ENCODE results near the gene CFAP74. TPM values are rescaled to one million over a fixed set of nuclear protein-coding genes. Genes with fewer than 3 reads are reported as not detected.
"Not testable (repeated sequence)": the region's sequence is repeated elsewhere in the genome, so short reads cannot be mapped to it uniquely, and the experiment has no call there.

CFAP74 gene
- total RNA-seq, 2 experiments from 2014 or later: not detected

DNA sequence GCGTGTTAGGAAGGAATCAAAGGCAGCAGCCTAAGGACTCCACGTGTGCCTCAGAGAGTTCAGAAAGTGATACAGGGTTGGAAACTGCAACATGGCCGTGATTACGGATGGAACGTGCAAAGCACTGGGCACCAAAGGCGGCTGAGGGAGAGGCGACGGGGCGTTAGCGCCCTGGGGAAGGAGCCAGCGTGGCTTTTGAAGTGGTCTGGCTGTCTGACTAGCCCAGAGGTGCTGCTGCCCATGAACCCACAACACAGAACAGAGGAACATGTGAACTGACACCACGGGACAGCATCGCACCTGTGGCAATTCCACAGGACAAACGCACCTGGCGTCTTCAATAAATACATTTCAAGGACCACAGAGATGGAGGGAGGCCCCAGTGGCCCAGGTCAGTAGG, 66.5 kb downstream of the CFAP74 start:
- H3K9me3 Mint-ChIP-seq (ENCODE audit: insufficient read depth): peaks cover 5% of the 10 kb centered on the region
- H3K36me3 Mint-ChIP-seq (ENCODE audit: low read depth): no peaks in the 10 kb centered on the region
- no peak for ATAC-seq
- H3K27ac Mint-ChIP-seq: no peak overlapping the region
- ChIA-PET POLR2A (no interaction called here), CTCF (no interaction called here)
- H3K4me1 Mint-ChIP-seq (ENCODE audit: low read depth): no peaks in the 10 kb centered on the region
- H3K27me3 Mint-ChIP-seq (ENCODE audit: low read depth): no peaks in the 10 kb centered on the region
- H3K4me3 Mint-ChIP-seq: no peak overlapping the region
- no peak for DNase-seq

DNA sequence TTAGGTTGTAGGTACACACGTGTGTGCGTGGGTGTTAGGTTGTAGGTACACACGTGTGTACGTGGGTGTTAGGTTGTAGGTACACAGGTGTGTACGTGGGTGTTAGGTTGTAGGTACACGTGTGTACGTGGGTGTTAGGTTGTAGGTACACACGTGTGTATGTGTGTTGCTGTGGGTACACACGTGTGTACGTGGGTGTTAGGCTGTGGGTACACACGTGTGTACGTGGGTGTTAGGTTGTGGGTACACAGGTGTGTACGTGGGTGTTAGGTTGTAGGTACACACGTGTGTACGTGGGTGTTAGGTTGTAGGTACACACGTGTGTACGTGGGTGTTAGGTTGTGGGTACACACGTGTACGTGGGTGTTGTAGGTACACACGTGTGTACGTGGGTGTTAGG, 68.7 kb downstream of the CFAP74 start:
- H3K27me3 Mint-ChIP-seq (ENCODE audit: low read depth); H3K9me3 Mint-ChIP-seq (ENCODE audit: insufficient read depth); H3K4me3 Mint-ChIP-seq; H3K4me1 Mint-ChIP-seq (ENCODE audit: low read depth); DNase-seq; ATAC-seq; POLR2A ChIA-PET; H3K27ac Mint-ChIP-seq; CTCF ChIA-PET; H3K36me3 Mint-ChIP-seq (ENCODE audit: low read depth): not testable (repeated sequence)

DNA sequence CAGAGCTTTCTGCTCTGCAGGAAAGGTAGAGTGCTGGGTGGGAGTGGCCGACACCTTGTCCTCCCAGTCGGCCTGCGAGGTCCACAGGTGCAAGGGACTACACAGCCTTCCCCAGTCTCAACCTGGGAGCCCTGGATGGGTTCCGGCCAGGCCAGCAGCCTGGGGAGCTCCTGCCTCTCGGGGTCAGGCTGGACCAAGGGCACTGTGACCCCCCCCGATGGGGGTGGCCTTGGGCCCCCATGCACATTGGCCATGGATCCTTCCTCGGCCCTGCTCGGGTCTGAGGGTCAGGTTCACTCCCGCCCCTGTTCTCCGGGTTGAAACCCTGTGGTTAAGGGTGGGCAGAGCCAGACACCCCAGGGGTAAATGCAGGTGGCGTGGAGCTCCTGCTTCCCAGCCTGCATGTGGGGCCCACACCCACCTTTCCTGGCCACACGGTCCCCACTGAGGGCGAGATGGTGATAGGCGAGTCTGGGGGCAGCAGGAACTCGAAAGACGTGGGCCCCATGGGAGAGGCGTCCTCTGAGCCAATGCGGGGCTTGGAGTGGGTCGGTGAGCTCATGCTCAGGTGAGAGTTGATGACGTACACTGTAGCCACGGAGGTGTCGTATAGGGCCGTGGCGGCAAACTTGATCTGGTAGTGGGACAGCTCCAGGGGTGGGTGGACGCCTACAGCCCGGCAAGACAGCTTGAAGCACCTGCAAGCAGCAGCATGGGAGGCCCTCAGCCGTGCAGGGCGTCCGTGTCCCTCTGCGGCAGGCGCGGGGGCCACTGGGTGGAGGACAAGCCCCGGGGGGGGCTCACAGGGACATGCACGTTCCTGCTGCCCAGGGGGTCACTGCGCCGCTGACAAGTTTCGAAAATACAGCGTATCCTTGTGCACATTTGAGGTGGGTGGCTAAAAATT, 73.7 kb downstream of the CFAP74 start:
- Mint-ChIP-seq H3K27ac (no peak overlapping the region), H3K4me1 (ENCODE audit: low read depth) (no peaks in the 10 kb centered on the region), H3K4me3 (no peak overlapping the region), H3K27me3 (ENCODE audit: low read depth) (no peaks in the 10 kb centered on the region), H3K9me3 (ENCODE audit: insufficient read depth) (peaks cover 5% of the 10 kb centered on the region), H3K36me3 (ENCODE audit: low read depth) (no peaks in the 10 kb centered on the region)
- ChIA-PET CTCF (interaction anchor here (0.7 to 1.9 kb wide), 2 partner anchors 21 to 115 kb away, joined by 3 to 5 read pairs; no protein-coding TSS in a partner anchor), POLR2A (no interaction called here)
- peak; percentile 27 for ATAC-seq
- no peak for DNase-seq

DNA sequence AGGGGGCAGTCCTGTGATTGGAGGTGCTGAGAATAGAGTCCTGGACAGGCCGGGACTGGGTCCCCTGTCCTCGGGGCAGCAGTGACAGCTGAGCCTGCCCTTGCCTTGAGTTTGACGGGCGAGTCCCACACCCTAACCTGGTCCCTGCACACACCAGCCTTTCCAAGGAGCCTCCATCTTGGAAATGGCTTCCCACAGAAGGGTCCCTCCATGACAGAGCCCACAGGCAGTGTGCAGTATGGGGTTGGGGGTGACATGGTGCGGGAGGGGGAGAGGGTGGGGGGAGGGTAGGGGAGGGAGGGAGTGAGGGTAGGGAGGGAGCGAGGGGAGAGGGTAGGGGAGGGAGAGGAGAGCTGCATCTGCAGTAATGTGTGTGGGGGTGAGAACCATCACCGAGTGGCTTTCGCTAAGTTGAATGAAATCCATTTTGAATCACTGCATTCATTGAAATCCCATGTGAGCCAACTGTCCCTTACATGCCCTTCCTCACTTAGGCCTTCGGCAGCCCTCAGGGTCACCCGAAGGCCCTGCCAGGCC, 74.4 kb downstream of the CFAP74 start:
- POLR2A ChIA-PET: no interaction called here
- ATAC-seq: no peak
- CTCF ChIA-PET: interaction anchor here (1.9 kb wide), 1 partner anchor 115 kb away, joined by 5 read pairs; no protein-coding TSS in a partner anchor

DNA sequence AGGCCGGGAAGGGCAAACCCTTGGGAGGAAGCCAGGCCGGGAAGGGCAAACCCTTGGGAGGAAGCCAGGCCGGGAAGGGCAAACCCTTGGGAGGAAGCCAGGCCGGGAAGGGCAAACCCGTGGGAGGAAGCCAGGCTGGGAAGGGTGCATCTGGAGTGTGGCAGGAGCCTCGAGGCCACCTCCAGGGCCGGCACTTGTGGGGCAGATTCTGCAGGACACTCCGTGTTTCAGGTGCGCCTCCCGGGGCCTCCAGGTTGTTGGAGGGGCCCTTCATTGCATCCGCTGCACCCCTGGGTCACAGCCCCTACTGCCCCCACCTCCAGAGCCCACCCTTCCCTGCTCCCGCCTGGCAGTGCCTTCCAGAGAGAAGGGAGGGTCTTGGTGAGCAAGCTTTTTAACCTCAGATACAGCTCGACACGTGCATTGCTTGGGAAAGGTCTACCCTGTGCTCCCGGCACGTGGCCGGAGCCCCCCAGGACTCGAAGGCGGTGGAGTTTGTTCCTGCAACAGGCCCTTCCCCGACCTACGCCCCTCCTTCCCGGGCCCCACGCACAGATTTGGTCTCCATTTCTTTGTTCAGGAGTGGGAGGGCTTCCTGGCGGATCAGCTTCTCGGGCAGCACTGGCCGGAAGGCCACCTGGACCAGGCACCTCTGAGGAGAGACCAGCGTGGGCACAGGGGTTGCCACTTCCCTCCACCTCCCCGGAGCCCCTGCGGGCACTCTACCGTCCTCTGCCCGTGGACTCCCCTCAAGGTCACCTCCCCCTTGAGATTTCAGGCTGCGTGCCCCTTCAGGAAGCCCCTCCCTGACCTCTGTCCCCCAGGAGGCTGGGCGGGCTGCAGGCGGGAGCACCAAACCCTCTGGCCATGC, 75.1 kb downstream of the CFAP74 start:
- CTCF ChIA-PET: no interaction called here
- POLR2A ChIA-PET: no interaction called here
- H3K27ac Mint-ChIP-seq: no peak overlapping the region
- ATAC-seq: no peak
- no peaks in the 10 kb centered on the region for H3K36me3 Mint-ChIP-seq (ENCODE audit: low read depth)
- H3K4me3 Mint-ChIP-seq: no peak overlapping the region
- H3K4me1 Mint-ChIP-seq (ENCODE audit: low read depth): no peaks in the 10 kb centered on the region
- no peak for DNase-seq
- H3K9me3 Mint-ChIP-seq (ENCODE audit: insufficient read depth): peaks cover under 1% of the 10 kb centered on the region
- no peaks in the 10 kb centered on the region for H3K27me3 Mint-ChIP-seq (ENCODE audit: low read depth)

More for the DNA sequence above, 74.4 kb downstream of the CFAP74 start:
- DNase-seq: no peak
- Mint-ChIP-seq H3K4me3 (no peak overlapping the region), H3K27ac (no peak overlapping the region), H3K27me3 (ENCODE audit: low read depth) (no peaks in the 10 kb centered on the region), H3K36me3 (ENCODE audit: low read depth) (no peaks in the 10 kb centered on the region), H3K9me3 (ENCODE audit: insufficient read depth) (peaks cover 5% of the 10 kb centered on the region), H3K4me1 (ENCODE audit: low read depth) (no peaks in the 10 kb centered on the region)

DNA sequence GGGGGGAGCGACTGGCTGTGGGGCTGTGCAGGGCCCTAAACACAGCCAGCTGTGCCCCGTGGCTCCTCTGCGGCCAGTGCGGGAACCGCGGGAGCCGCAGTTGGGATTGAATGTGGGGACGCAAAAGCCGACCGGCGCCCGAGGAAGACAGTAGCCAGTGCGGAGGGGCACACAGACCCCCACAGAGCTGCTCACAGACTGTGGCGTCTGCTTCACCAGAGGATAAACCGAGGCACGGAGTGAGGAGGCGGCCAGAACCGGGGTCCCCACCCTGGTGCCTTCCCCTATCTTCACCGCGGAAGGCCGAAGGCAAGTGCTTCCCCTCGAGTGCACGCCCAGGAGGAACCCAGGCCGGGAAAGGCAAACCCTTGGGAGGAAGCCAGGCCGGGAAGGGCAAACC, 75.8 kb downstream of the CFAP74 start:
- H3K27me3 Mint-ChIP-seq (ENCODE audit: low read depth): no peaks in the 10 kb centered on the region
- ChIA-PET POLR2A (no interaction called here), CTCF (no interaction called here)
- H3K4me1 Mint-ChIP-seq (ENCODE audit: low read depth): no peaks in the 10 kb centered on the region
- H3K4me3 Mint-ChIP-seq: no peak overlapping the region
- DNase-seq (no peak), ATAC-seq (no peak)
- no peaks in the 10 kb centered on the region for H3K9me3 Mint-ChIP-seq (ENCODE audit: insufficient read depth)
- H3K27ac Mint-ChIP-seq: no peak overlapping the region
- H3K36me3 Mint-ChIP-seq (ENCODE audit: low read depth): no peaks in the 10 kb centered on the region

DNA sequence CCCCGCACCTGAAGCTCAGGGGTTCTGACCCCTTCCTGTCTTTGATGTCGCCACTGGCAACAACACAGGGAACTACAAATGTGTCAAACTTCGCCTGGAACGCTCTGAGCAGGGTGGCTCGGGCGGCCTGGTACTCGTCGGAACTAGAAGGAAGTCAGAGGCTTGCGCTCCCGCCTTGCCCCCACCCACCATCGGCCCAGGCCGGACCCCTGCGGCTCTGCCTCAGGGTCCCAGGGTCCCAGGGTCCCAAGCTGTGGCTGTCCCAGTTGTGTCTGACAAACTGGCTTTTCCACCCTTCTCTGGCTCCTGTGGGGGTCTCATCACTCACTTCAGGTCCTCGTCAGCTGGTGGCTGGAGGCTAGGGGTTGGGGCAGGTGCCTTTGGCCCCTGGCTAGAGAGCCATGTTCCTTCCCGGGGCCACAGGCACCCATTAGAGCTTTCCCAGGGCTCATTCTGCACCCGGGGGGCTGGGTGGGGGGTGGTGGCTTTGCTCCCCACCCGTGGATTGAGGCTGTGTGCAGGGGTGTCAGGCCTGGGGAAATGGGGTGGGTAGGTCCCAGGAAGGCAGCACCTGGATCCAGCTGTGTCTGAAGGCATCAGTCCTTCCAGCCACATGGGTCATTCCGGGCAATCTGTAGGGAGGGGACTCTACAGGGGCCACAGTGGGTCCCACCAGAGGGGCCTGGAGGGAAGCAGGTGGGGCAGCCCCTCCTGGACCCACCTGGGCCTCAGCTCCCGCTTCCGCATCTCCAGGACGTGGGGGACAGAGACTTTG, 76.5 kb downstream of the CFAP74 start:
- CTCF ChIA-PET: no interaction called here
- Mint-ChIP-seq H3K9me3 (ENCODE audit: insufficient read depth) (no peaks in the 10 kb centered on the region), H3K36me3 (ENCODE audit: low read depth) (no peaks in the 10 kb centered on the region), H3K4me1 (ENCODE audit: low read depth) (no peaks in the 10 kb centered on the region), H3K4me3 (no peak overlapping the region), H3K27me3 (ENCODE audit: low read depth) (no peaks in the 10 kb centered on the region), H3K27ac (no peak overlapping the region)
- DNase-seq (no peak), ATAC-seq (no peak)
- POLR2A ChIA-PET: no interaction called here

DNA sequence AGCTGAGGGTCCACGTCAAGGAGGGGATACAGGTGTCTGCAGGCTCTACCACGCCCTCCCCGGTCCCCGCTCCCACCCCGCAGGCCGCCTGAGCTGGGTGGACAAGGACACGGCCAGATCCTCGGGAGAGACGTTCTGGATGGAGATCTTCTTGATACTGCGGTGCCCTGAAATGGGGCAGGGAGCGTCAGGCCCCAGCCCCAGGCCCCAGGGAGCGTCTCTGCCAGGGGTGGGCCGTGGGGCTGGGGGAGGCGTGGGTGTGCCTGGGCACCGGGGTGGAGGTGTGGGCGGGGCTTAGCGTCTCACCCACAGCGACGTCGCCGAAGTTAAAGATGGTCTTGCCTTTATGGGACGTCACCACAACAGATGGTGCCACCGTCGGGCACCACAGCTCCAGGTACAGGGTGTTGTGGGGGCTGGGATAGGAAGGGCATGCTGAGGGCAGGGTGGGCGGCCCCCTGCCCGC, 77.2 kb downstream of the CFAP74 start:
- ATAC-seq: no peak
- H3K4me3 Mint-ChIP-seq: no peak overlapping the region
- CTCF ChIA-PET: no interaction called here
- no peaks in the 10 kb centered on the region for H3K27me3 Mint-ChIP-seq (ENCODE audit: low read depth)
- H3K36me3 Mint-ChIP-seq (ENCODE audit: low read depth): no peaks in the 10 kb centered on the region
- no peaks in the 10 kb centered on the region for H3K4me1 Mint-ChIP-seq (ENCODE audit: low read depth)
- POLR2A ChIA-PET: no interaction called here
- no peak for DNase-seq
- H3K9me3 Mint-ChIP-seq (ENCODE audit: insufficient read depth): no peaks in the 10 kb centered on the region
- no peak overlapping the region for H3K27ac Mint-ChIP-seq

DNA sequence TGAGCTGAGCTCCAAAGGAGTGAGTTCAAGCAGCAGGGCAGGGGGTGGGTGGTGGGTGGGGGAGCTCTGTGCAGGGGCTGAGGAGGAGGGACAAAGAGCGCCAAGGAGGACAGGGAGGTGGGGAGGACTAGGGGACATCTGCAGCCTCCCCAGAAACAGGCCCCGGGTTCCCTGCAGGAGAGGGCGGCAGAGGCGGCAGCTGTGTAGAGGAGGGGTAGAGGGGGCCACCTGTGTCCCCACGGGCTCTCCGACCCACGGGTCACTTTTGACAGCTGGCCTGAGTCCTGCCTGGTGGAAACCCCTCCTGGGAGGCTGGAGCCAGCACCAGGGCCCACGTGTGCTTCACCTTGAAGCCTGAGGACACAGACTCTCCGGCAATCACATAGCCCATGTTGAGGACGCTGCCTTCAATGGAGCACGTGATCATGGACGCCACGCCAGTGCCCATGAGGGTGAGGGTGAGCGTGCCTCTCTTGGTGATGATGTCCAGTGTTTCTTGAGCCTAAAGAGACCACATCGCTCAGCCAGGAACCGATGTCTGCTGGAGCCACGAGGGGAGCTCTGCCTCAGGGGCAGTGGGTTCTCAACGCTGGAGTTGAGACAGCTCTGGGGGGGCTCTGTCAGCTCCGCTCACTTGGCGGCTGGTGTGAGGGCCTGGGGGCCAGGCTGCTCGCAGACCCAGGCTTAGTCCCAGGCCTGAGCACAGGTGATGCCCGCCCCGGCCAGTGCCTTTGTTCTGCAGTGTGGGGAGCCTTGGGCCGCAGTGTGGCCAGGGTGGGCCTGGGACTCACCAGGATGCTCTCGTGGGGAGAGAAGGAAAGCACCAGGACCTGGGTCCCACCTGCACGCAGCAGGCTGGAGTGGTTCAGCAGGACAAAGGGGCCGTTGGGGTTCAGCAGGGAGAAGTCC, 77.9 kb downstream of the CFAP74 start:
- Mint-ChIP-seq H3K27ac (no peak overlapping the region), H3K36me3 (ENCODE audit: low read depth) (no peaks in the 10 kb centered on the region), H3K9me3 (ENCODE audit: insufficient read depth) (no peaks in the 10 kb centered on the region), H3K4me1 (ENCODE audit: low read depth) (no peaks in the 10 kb centered on the region), H3K4me3 (no peak overlapping the region), H3K27me3 (ENCODE audit: low read depth) (no peaks in the 10 kb centered on the region)
- DNase-seq: no peak
- ChIA-PET CTCF (no interaction called here), POLR2A (no interaction called here)
- ATAC-seq: no peak

DNA sequence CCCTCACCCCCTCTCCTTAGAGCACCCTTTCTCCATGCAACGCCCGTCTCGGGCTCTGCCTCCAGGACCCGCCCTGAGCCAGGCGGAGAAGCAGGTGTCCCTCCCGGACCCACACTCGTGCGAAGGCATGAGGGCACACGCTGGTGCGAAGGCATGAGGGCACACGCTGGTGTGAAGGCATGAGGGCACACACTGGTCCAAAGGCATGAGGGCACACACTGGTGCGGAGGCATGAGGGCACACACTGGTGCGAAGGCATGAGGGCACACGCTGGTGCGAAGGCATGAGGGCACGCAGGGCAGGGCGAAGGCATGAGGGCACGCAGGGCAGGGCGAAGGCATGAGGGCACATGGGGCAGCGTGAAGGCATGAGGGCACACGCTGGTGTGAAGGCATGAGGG, 78.7 kb downstream of the CFAP74 start:
- no peak overlapping the region for H3K4me3 Mint-ChIP-seq
- POLR2A ChIA-PET: no interaction called here
- H3K4me1 Mint-ChIP-seq (ENCODE audit: low read depth): no peaks in the 10 kb centered on the region
- DNase-seq: no peak
- H3K27me3 Mint-ChIP-seq (ENCODE audit: low read depth): no peaks in the 10 kb centered on the region
- no peak for ATAC-seq
- CTCF ChIA-PET: no interaction called here
- no peaks in the 10 kb centered on the region for H3K36me3 Mint-ChIP-seq (ENCODE audit: low read depth)
- no peaks in the 10 kb centered on the region for H3K9me3 Mint-ChIP-seq (ENCODE audit: insufficient read depth)
- H3K27ac Mint-ChIP-seq: no peak overlapping the region

DNA sequence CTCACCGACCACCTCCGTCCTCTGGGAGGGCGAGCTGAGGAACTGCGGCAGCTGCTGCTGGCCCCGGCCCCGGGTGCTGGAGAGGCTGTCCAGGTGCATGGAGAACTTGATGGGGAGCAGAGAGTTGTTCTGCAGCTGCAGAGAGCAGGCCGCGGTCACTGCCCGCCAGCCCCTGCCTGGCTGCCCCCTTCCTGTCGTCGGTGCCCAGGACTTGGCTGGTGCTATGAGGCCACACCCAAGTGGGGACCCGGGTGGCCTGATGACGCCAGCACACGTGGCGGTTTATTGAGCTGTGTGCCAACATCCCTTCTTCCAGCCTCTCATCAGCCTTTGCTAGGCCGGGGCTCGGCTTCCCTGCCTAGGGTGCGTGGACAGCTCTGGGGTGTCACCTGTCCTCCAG, 79.2 kb downstream of the CFAP74 start:
- ChIA-PET POLR2A (no interaction called here), CTCF (no interaction called here)
- no peaks in the 10 kb centered on the region for H3K4me1 Mint-ChIP-seq (ENCODE audit: low read depth)
- H3K36me3 Mint-ChIP-seq (ENCODE audit: low read depth): no peaks in the 10 kb centered on the region
- no peak for DNase-seq
- no peak for ATAC-seq
- no peaks in the 10 kb centered on the region for H3K9me3 Mint-ChIP-seq (ENCODE audit: insufficient read depth)
- H3K4me3 Mint-ChIP-seq: no peak overlapping the region
- no peak overlapping the region for H3K27ac Mint-ChIP-seq
- H3K27me3 Mint-ChIP-seq (ENCODE audit: low read depth): no peaks in the 10 kb centered on the region

All from activated CD8-positive, alpha-beta T cell treated with anti-CD3 and anti-CD28 coated beads, Interleukin-2, amount 10 ng/mL, durations not matched to agents 7 days and 5 days (primary cell).